ENCODE results near the gene FUBP1.

- TF ChIP-seq CTCF (IDR thresholded peaks at IDR 0.05) (no peak), POLR2A (IDR thresholded peaks at IDR 0.05) (no peak)
These were observed 10.9 kb upstream of the FUBP1 start for GRCh38 chr1:77989744-77990143.
